Esophagus (tissue), 2 donors: ENCODE data around the gene CNOT6L. TPM values are rescaled to one million over a fixed set of nuclear protein-coding genes. Genes with fewer than 3 reads are reported as not detected.

ENCODE experiments used
- H3K27ac ChIP-seq, 2 donors: one replicate each; pipeline ENCODE4 v1.5.1; 2013; ENCODE audit warnings: low read depth in 2 of 2, mild to moderate bottlenecking in 2 of 2, inconsistent platforms in 1 of 2, low read length in 1 of 2, moderate library complexity in 1 of 2
- H3K27me3 ChIP-seq, 2 donors: one replicate each; pipeline ENCODE4 v1.6.1; 2013; ENCODE audit warnings: low read length in 2 of 2, control low read depth in 1 of 2, mild to moderate bottlenecking in 1 of 2; ENCODE audit not compliant: insufficient read depth in 2 of 2, control insufficient read depth in 1 of 2
- H3K36me3 ChIP-seq, 2 donors: one replicate each; pipeline ENCODE4 v1.6.1; 2013; ENCODE audit warnings: low read length in 1 of 2; ENCODE audit not compliant: control insufficient read depth in 2 of 2, insufficient read depth in 2 of 2
- H3K4me1 ChIP-seq, 2 donors: one replicate each; pipeline ENCODE4 v1.6.1; 2013; ENCODE audit warnings: low read length in 1 of 2; ENCODE audit not compliant: control insufficient read depth in 2 of 2, insufficient read depth in 2 of 2
- H3K4me3 ChIP-seq, 2 donors: one replicate each; pipeline ENCODE4 v1.5.1; 2013; ENCODE audit warnings: low read length in 2 of 2, mild to moderate bottlenecking in 2 of 2, low read depth in 1 of 2, moderate library complexity in 1 of 2
- H3K9me3 ChIP-seq, 2 donors: one replicate each; pipeline ENCODE4 v1.6.1; 2013; ENCODE audit warnings: mild to moderate bottlenecking in 2 of 2, low read depth in 1 of 2, low read length in 1 of 2, moderate library complexity in 1 of 2; ENCODE audit not compliant: control insufficient read depth in 2 of 2, insufficient read depth in 1 of 2
- whole genome bisulfite sequencing, 2 donors: extraction: QIAGEN DNeasy Blood & Tissue Kit; methylation state at CpG; one replicate each; pipeline ENCODE4 v1.1.7; 2013; 5-methylcytosine and 5-hydroxymethylcytosine counted together
- polyA plus RNA-seq, 2 donors: library from polyadenylated mRNA; stranded (reverse); fragments of 200-250 nt; gene quantifications; one replicate each; pipeline ENCODE4 v1.2.3, GENCODE V29; 2013
- donor health status: healthy with polysubstance abuse.
- donor health status: Bipolar disorder and iron deficiency.

The CNOT6L gene
- polyA plus RNA-seq, 2 donors = 2.8 to 4.3 TPM

- Histone ChIP-seq H3K27me3 (no peaks in the 10 kb centered on the region), H3K4me3 (no peak overlapping the region), H3K4me1 (no peaks in the 10 kb centered on the region), H3K36me3 (no peaks in the 10 kb centered on the region), H3K9me3 (no peaks in the 10 kb centered on the region), H3K27ac (no peak overlapping the region)
- 50 to 66% methylated on average over 7 of the region's 7 CpGs for WGBS, 2 donors
These were observed 149.1 kb downstream of the CNOT6L start for GRCh38 chr4:77669946-77670590.

- Histone ChIP-seq H3K4me1 (no peaks in the 10 kb centered on the region), H3K27ac (no peak overlapping the region), H3K27me3 (no peaks in the 10 kb centered on the region), H3K36me3 (no peaks in the 10 kb centered on the region), H3K9me3 (no peaks in the 10 kb centered on the region), H3K4me3 (no peak overlapping the region)
- WGBS, 2 donors = 92 to 97% methylated on average over 4 of the region's 4 CpGs
These were observed 153.6 kb downstream of the CNOT6L start for GRCh38 chr4:77665381-77666069.

Other genes starting within 250 kb of the CNOT6L start
- 1 to 10 TPM in 1 of 2 donors, under 1 TPM in 1; 0.16 to 1.2 TPM for gene CXCL13, start 213.5 kb downstream of the CNOT6L start, polyA plus RNA-seq
- 10 to 100 TPM; 24.5 to 38.4 TPM for gene MRPL1, start 43.5 kb upstream of the CNOT6L start, polyA plus RNA-seq
- 1 to 10 TPM in 1 of 2 donors, under 1 TPM in 1; 0.60 to 1.6 TPM for gene FRAS1, start 238.0 kb upstream of the CNOT6L start, polyA plus RNA-seq